Testis (tissue), 3 donors: ENCODE measurements around the gene RELL2. TPM values are rescaled to one million over a fixed set of nuclear protein-coding genes. Genes with fewer than 3 reads are reported as not detected.

Source experiments
- DNase-seq: peaks from one replicate; pipeline ENCODE4 v3.0.0-alpha.2; 2019
- H3K27ac ChIP-seq, 2 donors: fragments of 200-600 bp; sonication (generic); one replicate each; pipeline ENCODE4 v1.5.1; 2019
- H3K27me3 ChIP-seq: fragments of 200-600 bp; sonication (generic); one replicate; pipeline ENCODE4 v1.5.1; 2019
- H3K36me3 ChIP-seq: fragments of 200-600 bp; sonication (generic); one replicate; pipeline ENCODE4 v1.5.1; 2017; ENCODE audit warnings: low read depth; ENCODE audit errors: missing control alignments
- H3K4me1 ChIP-seq: fragments of 200-600 bp; sonication (generic); one replicate; pipeline ENCODE4 v1.5.1; 2019
- H3K4me3 ChIP-seq, 2 donors: fragments of 200-600 bp; sonication (generic); one replicate each; pipeline ENCODE4 v1.5.1; 2017 to 2019
- H3K9me3 ChIP-seq: fragments of 200-600 bp; sonication (generic); one replicate; pipeline ENCODE4 v1.5.1; 2017
- CTCF ChIP-seq, 3 experiments: fragments of 450-650 bp in 2 of 3; fragments of 200-600 bp in 1 of 3; sonication (generic) in 1 of 3; IDR thresholded peaks; one replicate each; pipeline ENCODE4 v1.5.1; 2016 to 2019; ENCODE audit warnings: antibody characterized with exemption in 3 of 3, mild to moderate bottlenecking in 2 of 3, moderate library complexity in 1 of 3
- POLR2A ChIP-seq: fragments of 450-650 bp; IDR thresholded peaks from one replicate; pipeline ENCODE4 v1.6.1; 2017; ENCODE audit warnings: antibody characterized with exemption, mild to moderate bottlenecking, moderate library complexity
- WGBS, 2 donors: methylation state at CpG; one replicate each; pipeline ENCODE4 v1.1.5; 2018; 5-methylcytosine and 5-hydroxymethylcytosine counted together
- intact Hi-C: fragments of 100-400 bp; cut with DNase I; formaldehyde crosslinking; loops from one replicate; pipeline ENCODE4 v1.15.1; 2023; ENCODE audit warnings: low total_unique reads
- polyA plus RNA-seq: library from polyadenylated mRNA; stranded (reverse); fragments of 350-450 nt; fragmentation: Illumina TruSeq; extraction: RNeasy Lipid Tissue Mini Kit (QIAGEN cat#74804); gene quantifications from one replicate; pipeline ENCODE4 v1.2.3, GENCODE V29; 2014; ENCODE audit warnings: low read depth, low replicate concordance; ENCODE audit not compliant: insufficient read depth
- total RNA-seq, 2 donors: library from RNA; depleted of rRNA; stranded (reverse); fragments of >200 nt; gene quantifications; one replicate each; pipeline ENCODE4 v1.2.3, GENCODE V29; 2016

Gene RELL2
- total and polyA plus RNA-seq, 3 donors from 2014 or later = 8.6 to 17.0 (median 11.3) TPM

- Histone ChIP-seq H3K4me1 (peaks cover 10% of the 10 kb centered on the region), H3K9me3 (no peaks in the 10 kb centered on the region), H3K27ac (no peak overlapping the region), H3K4me3 (no peak overlapping the region), H3K36me3 (no peaks in the 10 kb centered on the region), H3K27me3 (no peaks in the 10 kb centered on the region)
- intact Hi-C loops = no loop called here
- TF ChIP-seq CTCF (IDR thresholded peaks at IDR 0.05) (no peak), POLR2A (no peak)
- DNase-seq = no peak
- WGBS, 2 donors = 89 to 90% methylated on average over 6 of the region's 6 CpGs
Observed at GRCh38 chr5:141634720-141635119, 2.1 kb upstream of the RELL2 start.

GRCh38 chr5:141635646-141636045 is 1.2 kb upstream of the RELL2 start:
- intact Hi-C loops = no loop called here
- Histone ChIP-seq H3K36me3 (no peaks in the 10 kb centered on the region), H3K9me3 (no peaks in the 10 kb centered on the region), H3K4me1 (peaks cover 10% of the 10 kb centered on the region), H3K27ac (no peak overlapping the region), H3K27me3 (no peaks in the 10 kb centered on the region), H3K4me3 (peak overlapping the region in 1 of 2 donors; percentile 93)
- 32 to 56% methylated on average over 7 of the region's 7 CpGs for whole genome bisulfite sequencing, 2 donors
- TF ChIP-seq CTCF (IDR thresholded peaks at IDR 0.05) (no peak), POLR2A (no peak)
- no peak for DNase-seq

- TF ChIP-seq POLR2A = no peak
- TF ChIP-seq CTCF (IDR thresholded peaks at IDR 0.05) = no peak
- Histone ChIP-seq H3K9me3 (no peaks in the 10 kb centered on the region), H3K36me3 (no peaks in the 10 kb centered on the region), H3K4me3 (peak overlapping the region; percentile 81 to 93), H3K4me1 (peaks cover 10% of the 10 kb centered on the region), H3K27me3 (no peaks in the 10 kb centered on the region), H3K27ac (peak overlapping the region; percentile 17 to 64)
- WGBS, 2 donors = 1 to 5% methylated on average over 4 of the region's 4 CpGs
- intact Hi-C loops = no loop called here
- no peak for DNase-seq
Observed at GRCh38 chr5:141636106-141636412, 738 bp upstream of the RELL2 start.

- peak overlapping the region; percentile 81 to 93 for H3K4me3 ChIP-seq
- intact Hi-C loops = no loop called here
- H3K36me3 ChIP-seq = no peaks in the 10 kb centered on the region
- H3K4me1 ChIP-seq = peaks cover 10% of the 10 kb centered on the region
- H3K9me3 ChIP-seq = no peaks in the 10 kb centered on the region
- no peaks in the 10 kb centered on the region for H3K27me3 ChIP-seq
- TF ChIP-seq POLR2A = no peak
- no peak for TF ChIP-seq CTCF (IDR thresholded peaks at IDR 0.05)
- DNase-seq = no peak
- peak overlapping the region in 1 of 2 donors; percentile 6 for H3K27ac ChIP-seq
- 0 to 1% methylated on average over 24 to 52 of the region's 63 CpGs for WGBS, 2 donors
Observed at GRCh38 chr5:141637123-141637766, 448 bp downstream of the RELL2 start.

- peak overlapping the region in 1 of 2 donors; percentile 6 for H3K27ac ChIP-seq
- H3K27me3 ChIP-seq = no peaks in the 10 kb centered on the region
- TF ChIP-seq POLR2A (no peak), CTCF (IDR thresholded peaks at IDR 0.05) (peak in 1 of 3 experiments; percentile 30)
- peaks cover 10% of the 10 kb centered on the region for H3K4me1 ChIP-seq
- 3 to 4% methylated on average over 14 to 39 of the region's 40 CpGs for WGBS, 2 donors
- no peaks in the 10 kb centered on the region for H3K36me3 ChIP-seq
- H3K4me3 ChIP-seq = peak overlapping the region; percentile 81 to 93
- no peaks in the 10 kb centered on the region for H3K9me3 ChIP-seq
- intact Hi-C loops = no loop called here
- DNase-seq = peak; percentile 62
Observed at GRCh38 chr5:141637767-141638419, 1.1 kb downstream of the RELL2 start.
